ENCODE measurements around the gene TRAPPC14. TPM values are rescaled to one million over a fixed set of nuclear protein-coding genes. Genes with fewer than 3 reads are reported as not detected.

TRAPPC14 gene
- total and polyA plus RNA-seq, 10 of the 15 experiments (the other 5 are each of a cell fraction or from before 2014, with no cell fraction given), result 0.21 to 24.7 (median 7.5) TPM

DNA sequence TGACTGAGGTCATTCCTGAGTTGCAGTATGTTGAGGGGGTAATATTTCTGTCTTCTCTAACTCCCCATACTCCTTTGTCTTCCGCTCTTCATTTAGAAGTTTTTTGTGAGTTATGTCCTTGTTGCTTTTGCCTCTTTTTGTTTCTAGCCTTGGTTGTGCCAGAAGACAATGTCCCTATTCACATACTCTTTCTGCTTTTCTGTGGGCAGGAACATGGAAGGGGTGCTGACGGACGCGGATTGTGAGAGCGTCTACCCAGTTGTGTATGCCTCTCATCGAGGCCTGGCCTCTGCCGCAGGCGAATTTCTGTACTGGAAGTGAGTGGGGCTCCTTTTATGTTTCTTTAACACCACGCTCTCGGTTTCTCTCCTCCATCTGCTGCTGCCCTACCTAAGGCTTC lies 39.7 kb upstream of the TRAPPC14 start:
- peaks cover 25% of the 10 kb centered on the region for H3K4me1 ChIP-seq (ENCODE audit: control insufficient read depth, insufficient read depth, low read length)
- no peaks in the 10 kb centered on the region for H4K20me1 ChIP-seq (ENCODE audit: control insufficient read depth, insufficient read depth)
- no peaks in the 10 kb centered on the region for H3K9me3 ChIP-seq (replicated peaks; ENCODE audit: control insufficient read depth, insufficient read depth, low read length)
- H3K27me3 ChIP-seq (replicated peaks in 1 of 2; ENCODE audit: control insufficient read depth in 2 of 2, insufficient read depth in 2 of 2, low read length in 1 of 2), result no peaks in the 10 kb centered on the region
- CTCF ChIA-PET, result interaction anchor here (1.7 to 7.0 kb wide), 3 partner anchors 9 to 19 kb away, joined by 9 to 65 read pairs (median 26); no protein-coding TSS in a partner anchor
- H3K27ac ChIP-seq (ENCODE audit: control insufficient read depth, insufficient read depth), result no peak overlapping the region
- BruUV-seq (replicated peaks), result no TSS peak
- SMC1A ChIA-PET (ENCODE audit: uncharacterized antibody, unreplicated experiment), result interaction anchor here (5.2 to 7.0 kb wide), 2 partner anchors 11 to 12 kb away, joined by 54 to 112 read pairs; no protein-coding TSS in a partner anchor
- no peak for DNase-seq (ENCODE audit: low read depth, low spot score)
- H3K9ac ChIP-seq (ENCODE audit: control insufficient read depth, insufficient read depth, low read length), result no peak overlapping the region
- no peak overlapping the region for H3K4me2 ChIP-seq (ENCODE audit: control insufficient read depth, insufficient read depth)
- H3K36me3 ChIP-seq (ENCODE audit: control insufficient read depth in 2 of 2, insufficient read depth in 2 of 2, low read length in 1 of 2), result no peaks in the 10 kb centered on the region
- in situ Hi-C loops (cut with MboI) (no loop called here), intact Hi-C loops (cut with micrococcal nuclease; ENCODE audit: unreplicated experiment) (no loop called here)
- 92% methylated on average over 10 of the region's 10 CpGs for WGBS (ENCODE audit: insufficient coverage, insufficient replicate concordance, low lambda C conversion rate, missing lambda C conversion rate)
- no peak overlapping the region for H2AFZ ChIP-seq (ENCODE audit: control insufficient read depth, low read depth, low read length)
- no peak for TF ChIP-seq SREBF2 (IDR thresholded peaks at IDR 0.05; ENCODE audit: low read length)
- no peak for TF ChIP-seq KDM1A (IDR thresholded peaks at IDR 0.05; ENCODE audit: borderline replicate concordance)
- no peak for TF ChIP-seq LARP7 (IDR thresholded peaks at IDR 0.05)
- TF ChIP-seq RBBP5 (conservative IDR thresholded peaks at IDR 0.05), result no peak
- TF ChIP-seq ATF7 (IDR thresholded peaks at IDR 0.05; ENCODE audit: low read depth), result no peak
- no peak for TF ChIP-seq NR2C2 (IDR thresholded peaks at IDR 0.05; ENCODE audit: borderline replicate concordance, control insufficient read depth, insufficient read length, low read depth)
- TF ChIP-seq MTA3 (IDR thresholded peaks at IDR 0.05; ENCODE audit: borderline replicate concordance, low read length), result no peak
- no peak for TF ChIP-seq NFIC (IDR thresholded peaks at IDR 0.05; ENCODE audit: low read depth, low read length)
- TF ChIP-seq POLR2AphosphoS2 (IDR thresholded peaks at IDR 0.05; ENCODE audit: low read depth, low read length), result no peak
- TF ChIP-seq JUND (IDR thresholded peaks at IDR 0.05; ENCODE audit: low read depth, low read length), result no peak
- TF ChIP-seq NFXL1 (IDR thresholded peaks at IDR 0.05; ENCODE audit: borderline replicate concordance), result no peak
- TF ChIP-seq ETV6 (conservative IDR thresholded peaks at IDR 0.05 in 1 of 2, IDR thresholded peaks at IDR 0.05 in 1 of 2; ENCODE audit: borderline replicate concordance in 1 of 2, low read depth in 1 of 2), result no peak
- TF ChIP-seq RAD21 (IDR thresholded peaks at IDR 0.05; ENCODE audit: insufficient read depth, low read depth, low read length), result no peak
- TF ChIP-seq SIX5 (IDR thresholded peaks at IDR 0.05; ENCODE audit: low read depth, low read length, severe bottlenecking), result no peak
- no peak for TF ChIP-seq TAF1 (IDR thresholded peaks at IDR 0.05; ENCODE audit: borderline replicate concordance, low read depth, low read length)
- TF ChIP-seq HCFC1 (IDR thresholded peaks at IDR 0.05; ENCODE audit: low read length), result no peak
- TF ChIP-seq ZBED1 (IDR thresholded peaks at IDR 0.05; ENCODE audit: borderline replicate concordance), result no peak
- no peak for TF ChIP-seq JUNB (IDR thresholded peaks at IDR 0.05)
- RAD21 ChIA-PET (ENCODE audit: unreplicated experiment), result no interaction called here
- POLR2A ChIA-PET, result interaction anchor here (5.6 kb wide), 1 partner anchor 14 kb away, joined by 86 read pairs; no protein-coding TSS in a partner anchor
- no peaks in the 10 kb centered on the region for H3K79me2 ChIP-seq (ENCODE audit: control insufficient read depth, insufficient read depth, low read length)
- ATAC-seq, result no peak
- no peak overlapping the region for H3K4me3 ChIP-seq
- no peak for FAIRE-seq

Data from GM12878 (cell line).